Measurements from ENCODE around the gene CBFA2T2.
A peak's percentile ranks its signal among the peaks of the same experiment; 100 is the strongest.

Gene CBFA2T2

DNA sequence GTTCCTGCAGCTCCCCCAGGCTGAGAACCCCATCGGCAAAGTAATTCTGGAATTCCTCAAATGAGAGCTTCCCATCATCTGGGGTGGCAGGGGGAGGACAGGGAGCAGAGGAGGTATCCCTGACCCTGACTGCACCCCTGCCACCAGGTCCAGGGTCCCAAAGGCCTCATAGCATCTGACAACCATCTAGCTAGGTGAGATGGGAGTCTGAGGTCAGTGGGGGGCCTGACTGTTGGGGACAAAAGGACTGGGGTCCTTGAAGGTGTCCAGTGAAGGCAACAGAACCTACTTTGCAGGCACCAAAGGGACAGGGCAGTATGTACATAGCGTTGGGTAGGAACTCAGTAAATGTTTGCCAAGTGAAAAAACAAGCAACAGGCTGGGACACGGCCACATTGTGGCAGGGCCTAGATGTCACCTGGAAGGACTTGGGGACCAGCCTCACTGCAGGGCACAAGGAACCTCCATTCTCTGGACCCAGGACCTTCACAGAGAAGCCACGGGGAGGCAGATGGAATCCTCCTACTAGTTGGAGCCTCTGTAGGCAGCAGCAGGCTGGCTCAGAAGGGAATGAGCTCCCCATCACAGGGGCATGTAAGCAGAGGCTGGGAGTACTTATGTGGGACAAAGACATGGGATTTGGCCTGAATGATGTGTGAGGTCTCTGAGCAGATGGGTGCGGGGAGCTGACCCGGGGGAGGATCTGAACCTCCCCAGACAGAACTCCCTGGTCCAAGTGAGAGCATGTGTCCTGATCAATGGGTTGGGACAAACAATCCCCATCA is 181.0 kb downstream of the CBFA2T2 start:
- Mint-ChIP-seq H3K4me1 (ENCODE audit: low read depth) (peaks cover 31% of the 10 kb centered on the region), H3K9me3 (no peaks in the 10 kb centered on the region), H3K27ac (no peak overlapping the region), H3K36me3 (ENCODE audit: low read depth) (peaks cover 15% of the 10 kb centered on the region), H3K4me3 (peak overlapping the region; percentile 12), H3K27me3 (ENCODE audit: low read depth) (no peaks in the 10 kb centered on the region)
- no peak for DNase-seq (ENCODE audit: low spot score)

DNA sequence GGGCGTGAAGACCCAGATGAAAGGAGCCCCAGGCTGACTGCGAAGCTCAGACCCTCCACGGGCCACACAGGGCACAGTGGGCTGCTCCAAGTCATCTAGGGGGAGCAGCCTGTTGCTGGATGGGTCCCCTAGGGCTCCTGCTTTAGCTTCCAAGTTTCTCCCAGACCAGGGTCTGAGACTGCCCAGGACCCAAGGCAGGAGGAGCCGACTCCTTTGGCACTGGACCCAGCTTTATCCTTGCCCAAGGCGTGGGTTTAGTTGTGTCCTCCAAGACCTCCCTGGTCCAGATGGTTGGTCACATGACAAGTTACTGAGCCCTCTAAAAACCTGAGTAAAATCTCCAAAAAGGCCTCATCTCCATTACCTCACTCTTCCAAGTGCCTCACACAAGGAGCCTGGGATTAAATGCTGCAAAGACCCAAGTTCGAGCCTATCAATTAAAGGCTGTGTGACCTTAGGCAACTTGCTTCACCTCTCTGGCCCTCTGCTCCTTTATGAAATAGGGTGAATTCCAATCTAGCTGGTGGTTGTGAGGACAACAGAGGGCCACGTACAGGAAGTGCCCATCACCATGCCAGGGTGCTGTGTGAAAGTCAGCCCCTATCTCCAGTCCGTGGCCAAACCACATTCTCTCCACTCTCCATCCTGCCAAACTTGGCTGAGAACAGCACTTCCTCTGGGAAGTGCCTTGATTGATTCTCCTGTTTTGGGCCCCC is 181.8 kb downstream of the CBFA2T2 start:
- H3K4me1 Mint-ChIP-seq (ENCODE audit: low read depth) = peaks cover 23% of the 10 kb centered on the region
- H3K27me3 Mint-ChIP-seq (ENCODE audit: low read depth) = no peaks in the 10 kb centered on the region
- no peaks in the 10 kb centered on the region for H3K9me3 Mint-ChIP-seq
- no peak for DNase-seq (ENCODE audit: low spot score)
- H3K27ac Mint-ChIP-seq = peak overlapping the region; percentile 20
- H3K36me3 Mint-ChIP-seq (ENCODE audit: low read depth) = peaks cover 18% of the 10 kb centered on the region
- no peak overlapping the region for H3K4me3 Mint-ChIP-seq

DNA sequence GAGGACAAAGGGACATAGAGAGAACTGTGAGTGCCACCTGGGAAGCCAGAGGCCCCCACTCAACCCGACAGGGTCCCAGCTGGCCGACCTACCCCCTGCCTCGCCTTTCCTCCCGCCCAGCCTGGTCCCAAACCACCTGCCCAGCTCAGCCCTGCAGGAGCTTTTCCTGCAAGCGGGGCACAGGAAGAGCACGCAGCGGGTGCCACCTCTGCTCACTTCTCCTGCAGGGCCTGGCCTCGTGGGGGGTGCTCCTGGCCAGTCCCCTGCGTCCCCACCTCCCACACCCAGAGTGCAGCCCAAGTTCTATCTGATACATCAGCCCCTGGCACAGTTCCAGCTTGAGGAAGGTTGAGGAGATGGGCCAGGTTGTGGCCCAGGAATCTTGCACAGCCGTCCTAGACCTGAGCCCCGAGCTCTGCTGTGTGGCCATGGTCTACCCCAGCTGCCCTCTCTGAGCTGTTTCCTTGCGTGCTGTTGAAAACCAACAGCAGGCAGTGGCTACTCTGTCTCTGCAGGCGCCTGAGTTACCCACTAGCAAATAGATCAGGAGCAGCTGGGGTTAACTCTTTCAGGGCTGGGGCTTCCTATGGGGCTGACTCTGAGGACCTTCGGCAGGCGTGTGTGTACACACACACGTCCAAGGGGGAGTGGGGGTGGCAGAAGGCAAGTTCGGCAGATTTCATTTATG is 182.7 kb downstream of the CBFA2T2 start:
- H3K4me1 Mint-ChIP-seq (ENCODE audit: low read depth) = peaks cover 22% of the 10 kb centered on the region
- no peaks in the 10 kb centered on the region for H3K9me3 Mint-ChIP-seq
- H3K27ac Mint-ChIP-seq = peak overlapping the region; percentile 63
- H3K4me3 Mint-ChIP-seq = peak overlapping the region; percentile 86
- peaks cover 20% of the 10 kb centered on the region for H3K36me3 Mint-ChIP-seq (ENCODE audit: low read depth)
- H3K27me3 Mint-ChIP-seq (ENCODE audit: low read depth) = no peaks in the 10 kb centered on the region
- no peak for DNase-seq (ENCODE audit: low spot score)

DNA sequence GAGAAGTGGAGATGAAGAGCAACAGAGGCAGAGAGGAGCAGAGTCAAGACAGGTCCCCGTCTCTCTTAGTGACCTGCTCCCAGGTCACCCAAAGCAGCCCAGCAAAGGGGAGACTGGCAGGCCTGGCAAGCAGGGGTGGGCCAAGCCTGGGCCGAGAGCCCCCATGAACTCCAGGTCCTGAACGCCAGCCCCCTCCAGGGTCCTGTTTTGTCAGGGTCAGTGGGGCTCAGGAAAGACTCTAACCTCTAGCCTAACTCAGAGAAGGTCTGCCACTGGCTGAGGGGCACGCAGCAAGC is 183.2 kb downstream of the CBFA2T2 start:
- peaks cover 23% of the 10 kb centered on the region for H3K4me1 Mint-ChIP-seq (ENCODE audit: low read depth)
- no peak for DNase-seq (ENCODE audit: low spot score)
- H3K9me3 Mint-ChIP-seq = no peaks in the 10 kb centered on the region
- H3K27me3 Mint-ChIP-seq (ENCODE audit: low read depth) = no peaks in the 10 kb centered on the region
- peaks cover 24% of the 10 kb centered on the region for H3K36me3 Mint-ChIP-seq (ENCODE audit: low read depth)
- peak overlapping the region; percentile 63 for H3K27ac Mint-ChIP-seq
- H3K4me3 Mint-ChIP-seq = peak overlapping the region; percentile 86

DNA sequence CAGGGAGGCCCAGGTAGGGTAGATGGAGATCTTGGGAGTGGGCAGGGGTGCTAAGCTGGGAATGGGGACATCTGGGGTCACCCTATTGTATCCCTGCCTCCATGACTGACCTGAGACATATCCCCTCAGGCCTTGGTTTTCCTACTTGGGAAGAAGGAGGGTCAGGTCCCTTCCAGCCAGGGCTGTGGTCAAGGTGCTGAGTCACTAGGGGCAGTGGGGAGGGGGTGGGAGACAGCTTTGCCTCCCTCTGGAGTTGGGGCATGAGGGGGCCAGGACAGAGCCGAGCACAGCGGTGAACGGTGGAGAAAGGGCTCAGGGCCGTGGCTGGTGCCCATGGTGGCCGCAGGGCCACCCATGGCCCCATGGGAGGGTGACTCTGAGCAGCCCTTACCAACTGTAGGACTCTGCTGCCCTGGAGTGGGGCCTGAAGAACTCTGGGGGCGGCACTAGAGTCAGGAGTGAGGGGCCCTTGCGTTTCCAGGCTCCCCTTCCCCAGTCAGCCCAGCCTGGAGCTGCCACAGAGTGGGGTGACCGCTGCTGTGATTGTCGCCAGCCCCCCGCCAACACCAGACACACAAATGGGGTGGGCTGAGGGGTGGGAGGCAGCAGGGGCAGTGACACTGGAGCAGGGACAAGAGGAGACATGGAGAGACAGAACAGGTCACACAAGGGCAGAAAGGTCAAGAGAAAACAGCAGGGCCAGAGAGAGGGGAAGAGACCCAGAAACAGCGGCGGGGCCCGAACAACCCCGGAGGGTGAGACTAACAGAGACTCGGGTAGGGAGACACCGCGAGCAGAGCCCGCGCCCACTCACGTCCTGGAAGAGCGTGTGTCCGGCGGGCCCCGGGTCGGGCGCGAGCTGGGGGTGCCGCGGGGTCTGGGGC is 183.8 kb downstream of the CBFA2T2 start:
- peaks cover 24% of the 10 kb centered on the region for H3K36me3 Mint-ChIP-seq (ENCODE audit: low read depth)
- H3K9me3 Mint-ChIP-seq = no peaks in the 10 kb centered on the region
- no peak for DNase-seq (ENCODE audit: low spot score)
- peaks cover 24% of the 10 kb centered on the region for H3K4me1 Mint-ChIP-seq (ENCODE audit: low read depth)
- peak overlapping the region; percentile 79 for H3K27ac Mint-ChIP-seq
- no peaks in the 10 kb centered on the region for H3K27me3 Mint-ChIP-seq (ENCODE audit: low read depth)
- H3K4me3 Mint-ChIP-seq = peak overlapping the region; percentile 86

DNA sequence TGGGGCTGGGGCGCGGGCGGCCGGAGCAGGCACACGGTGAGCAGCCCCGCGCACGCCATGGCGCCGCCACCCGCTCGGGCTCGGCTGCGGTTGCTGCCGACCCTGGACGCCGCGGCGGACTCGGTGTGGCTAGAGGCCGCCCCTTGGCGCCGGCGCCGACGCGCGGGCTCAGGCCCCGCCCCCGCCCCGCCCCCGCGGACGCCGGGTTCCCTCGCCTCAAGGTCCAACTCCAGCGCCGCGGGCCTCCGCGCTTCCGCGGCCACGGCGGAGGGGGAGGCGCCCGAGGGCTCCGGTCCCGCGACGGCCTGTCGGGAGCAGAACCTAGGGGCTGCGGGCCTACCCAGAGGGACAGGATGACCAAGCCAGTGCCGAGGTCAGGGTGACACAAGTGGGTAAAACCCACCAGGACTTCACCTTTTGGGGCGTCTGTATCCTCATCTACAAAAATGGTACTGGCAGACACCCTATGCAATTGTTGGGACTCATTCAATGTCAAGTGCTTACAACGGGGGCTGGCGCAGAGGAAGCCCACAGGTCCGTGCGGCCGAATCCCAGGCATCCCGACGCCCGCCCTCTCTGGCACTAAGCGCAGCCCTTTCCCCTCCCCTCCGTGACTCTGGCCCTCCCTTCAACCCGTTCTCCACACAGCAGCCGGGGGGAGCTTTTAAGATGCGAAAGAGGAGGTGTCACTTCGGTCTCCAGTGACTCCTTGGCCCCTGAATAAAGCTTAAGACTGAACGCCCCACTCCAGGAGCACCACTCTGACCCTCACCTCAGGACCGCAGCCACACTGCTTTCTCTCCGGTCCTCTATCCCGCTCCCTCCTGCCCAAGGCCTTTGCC is 184.6 kb downstream of the CBFA2T2 start, which contains the start of gene NECAB3:
NECAB3 (minus strand) TSS at position 135 of the 842 bp plus-strand sequence; CDS start at position 59, 76 bp downstream.
- Mint-ChIP-seq H3K4me3 (peak within 1 kb of the TSS; percentile 86), H3K36me3 (ENCODE audit: low read depth) (peaks cover 32% of the 10 kb centered on the region), H3K27me3 (ENCODE audit: low read depth) (no peaks in the 10 kb centered on the region), H3K4me1 (ENCODE audit: low read depth) (peaks cover 29% of the 10 kb centered on the region), H3K27ac (peak within 1 kb of the TSS; percentile 79), H3K9me3 (no peaks in the 10 kb centered on the region)
- peak; percentile 79 for DNase-seq (ENCODE audit: low spot score)

DNA sequence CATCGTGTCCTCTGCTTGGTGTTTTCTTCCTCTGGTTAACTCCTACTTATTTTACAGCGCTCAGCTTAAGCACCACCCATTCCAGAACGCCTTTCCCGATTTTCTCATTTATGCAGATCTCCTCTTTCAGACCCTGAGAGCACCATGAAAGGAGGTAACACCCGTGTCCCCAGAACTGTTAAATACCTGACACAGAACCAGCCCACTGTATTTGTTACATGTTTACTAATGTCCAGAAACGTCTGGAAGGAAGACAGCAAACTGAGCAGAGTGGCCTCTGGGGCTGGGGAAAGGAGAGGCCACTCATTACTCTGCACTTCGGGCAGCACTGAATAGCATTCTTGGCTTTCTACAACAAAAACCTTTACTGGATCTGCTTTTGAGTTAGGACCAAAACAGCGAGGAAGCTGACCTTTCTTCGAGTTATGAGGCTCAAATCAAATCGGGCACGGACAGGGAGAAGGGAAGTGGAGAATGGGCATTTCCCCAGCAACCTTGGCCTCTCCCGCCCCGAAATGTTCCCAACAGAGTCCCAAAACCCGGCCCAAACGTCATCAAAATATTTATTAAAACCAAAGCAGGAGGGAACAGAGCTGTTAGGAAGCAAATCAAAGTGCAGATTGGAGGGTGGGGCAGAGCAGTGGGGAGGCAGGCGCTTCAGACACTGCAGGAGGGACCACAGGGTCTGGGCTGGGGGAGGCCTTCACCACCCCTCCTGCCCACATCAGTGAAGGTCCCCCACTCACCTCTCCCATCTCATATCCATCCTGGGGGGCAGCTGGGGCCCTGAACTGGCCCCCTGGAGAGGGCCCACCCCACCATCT is 185.5 kb downstream of the CBFA2T2 start:
- peaks cover 34% of the 10 kb centered on the region for H3K4me1 Mint-ChIP-seq (ENCODE audit: low read depth)
- peaks cover 33% of the 10 kb centered on the region for H3K36me3 Mint-ChIP-seq (ENCODE audit: low read depth)
- H3K9me3 Mint-ChIP-seq = no peaks in the 10 kb centered on the region
- no peaks in the 10 kb centered on the region for H3K27me3 Mint-ChIP-seq (ENCODE audit: low read depth)
- H3K27ac Mint-ChIP-seq = peak overlapping the region; percentile 41
- H3K4me3 Mint-ChIP-seq = peak overlapping the region; percentile 69
- no peak for DNase-seq (ENCODE audit: low spot score)

DNA sequence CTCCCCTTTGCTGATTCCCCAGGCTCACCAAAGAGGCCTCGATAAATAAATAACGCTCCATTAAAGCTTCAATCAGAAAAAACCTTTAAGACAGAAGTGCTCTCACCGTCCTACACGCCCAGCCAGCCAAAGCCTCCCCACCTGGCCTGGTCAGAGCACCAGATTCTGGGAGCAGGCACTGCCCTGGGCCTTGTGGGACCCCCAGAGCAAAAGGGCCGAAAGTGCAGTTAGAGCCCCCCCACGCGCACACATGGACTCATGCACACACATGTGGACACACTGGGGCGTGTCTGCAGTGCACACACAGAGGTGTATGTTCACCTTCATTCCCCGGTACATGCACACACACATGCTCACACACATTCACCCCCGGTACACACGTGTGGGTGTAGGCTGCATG is 186.2 kb downstream of the CBFA2T2 start:
- Mint-ChIP-seq H3K9me3 (no peaks in the 10 kb centered on the region), H3K36me3 (ENCODE audit: low read depth) (peaks cover 38% of the 10 kb centered on the region), H3K4me1 (ENCODE audit: low read depth) (peaks cover 42% of the 10 kb centered on the region), H3K4me3 (no peak overlapping the region), H3K27ac (no peak overlapping the region), H3K27me3 (ENCODE audit: low read depth) (no peaks in the 10 kb centered on the region)
- no peak for DNase-seq (ENCODE audit: low spot score)

DNA sequence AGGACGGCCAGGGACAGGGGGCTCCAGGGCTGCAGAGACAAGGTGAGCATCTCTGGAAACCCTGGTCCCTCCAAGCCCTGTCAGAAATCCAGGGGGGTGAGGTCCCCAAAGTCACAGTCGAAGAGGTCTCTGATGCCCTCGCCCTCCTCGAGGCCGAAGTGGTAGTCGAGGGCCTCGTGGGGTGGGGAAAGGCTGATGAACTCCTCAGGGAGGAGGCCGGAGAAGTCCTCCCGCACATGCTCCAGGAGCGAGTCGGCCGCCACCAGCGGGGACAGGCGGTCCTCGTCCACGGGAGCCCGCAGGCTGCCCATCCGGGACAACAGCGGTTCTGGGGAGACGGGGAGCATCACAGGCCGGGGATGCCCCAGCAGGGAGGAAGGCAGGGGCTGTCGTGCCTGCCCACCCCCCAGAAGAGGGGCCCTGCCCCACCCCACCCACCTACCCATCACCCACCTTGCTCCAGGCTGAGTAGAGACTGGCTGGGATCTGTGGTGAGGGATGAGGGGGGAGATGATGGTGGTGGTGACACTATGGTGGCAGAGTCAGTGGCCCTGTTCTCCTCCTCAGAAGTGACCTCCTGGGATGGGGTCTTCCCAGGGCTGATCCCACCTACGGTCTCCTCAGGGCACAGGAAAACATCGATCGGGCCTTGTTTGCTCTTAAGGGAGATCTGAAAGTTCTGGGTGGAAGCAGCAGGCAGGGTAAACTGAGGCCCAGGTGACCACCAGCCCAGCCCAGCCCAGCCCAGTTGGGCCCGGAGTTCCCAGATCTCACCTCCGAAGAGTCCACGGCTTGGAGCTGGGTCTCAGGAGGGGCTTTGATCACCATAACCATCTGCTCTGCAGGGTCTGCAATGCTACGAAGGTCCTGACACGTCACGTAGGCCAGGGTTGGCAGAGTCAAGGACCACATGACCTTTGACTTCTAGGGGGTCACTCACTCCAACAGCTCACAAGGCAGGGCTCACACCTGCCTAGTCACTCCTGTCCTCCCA is 187.1 kb downstream of the CBFA2T2 start:
- Mint-ChIP-seq H3K9me3 (no peaks in the 10 kb centered on the region), H3K27me3 (ENCODE audit: low read depth) (no peaks in the 10 kb centered on the region), H3K36me3 (ENCODE audit: low read depth) (peaks cover 40% of the 10 kb centered on the region), H3K4me1 (ENCODE audit: low read depth) (peaks cover 50% of the 10 kb centered on the region), H3K27ac (no peak overlapping the region), H3K4me3 (no peak overlapping the region)
- no peak for DNase-seq (ENCODE audit: low spot score)

DNA sequence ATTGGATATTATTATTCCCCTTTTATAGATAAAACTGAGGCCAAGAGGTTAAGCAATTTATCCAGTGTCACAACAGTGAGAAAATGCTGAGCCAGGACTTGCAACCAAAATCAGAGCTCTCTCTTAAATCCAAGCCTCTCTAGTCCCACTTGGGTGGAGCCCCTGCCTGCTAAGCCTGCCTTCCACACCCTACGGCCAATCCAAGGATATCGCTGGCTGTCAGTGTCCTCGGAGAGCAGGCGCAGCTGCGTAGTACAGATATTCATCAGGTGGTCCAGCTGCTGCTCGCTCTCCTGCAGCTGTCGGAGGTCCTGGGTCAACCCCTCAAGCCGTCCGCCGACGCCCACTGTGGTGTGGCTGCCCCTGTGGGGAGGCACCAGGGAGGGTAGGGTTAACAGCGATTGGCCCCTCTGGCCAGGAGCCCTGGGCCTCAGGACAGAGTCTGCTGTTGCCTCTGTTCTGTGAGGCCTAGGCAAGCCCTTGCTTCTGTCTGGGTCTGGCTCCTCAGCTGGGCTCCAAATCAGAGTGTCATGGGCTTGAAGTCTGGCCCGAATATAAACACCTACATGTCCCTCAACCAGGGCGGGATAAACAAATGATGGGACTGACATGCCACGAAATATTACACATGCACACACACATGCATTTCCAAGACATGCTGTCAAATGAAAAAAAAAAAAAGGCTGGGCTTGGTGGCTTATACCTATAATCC is 188.3 kb downstream of the CBFA2T2 start:
- Mint-ChIP-seq H3K36me3 (ENCODE audit: low read depth) (peaks cover 45% of the 10 kb centered on the region), H3K27ac (peak overlapping the region; percentile 90), H3K4me3 (peak overlapping the region; percentile 81), H3K27me3 (ENCODE audit: low read depth) (no peaks in the 10 kb centered on the region), H3K4me1 (ENCODE audit: low read depth) (peaks cover 55% of the 10 kb centered on the region), H3K9me3 (no peaks in the 10 kb centered on the region)
- no peak for DNase-seq (ENCODE audit: low spot score)

Measured in T-helper 2 cell treated with Interferon-gamma antibody and Interleukin-4, amounts not matched to agents 5 μg/mL and 100 μg/mL, for 36 hours (primary cell).